T-helper 2 cell treated with Interferon-gamma antibody and Interleukin-4, amounts not matched to agents 5 μg/mL and 100 μg/mL, for 36 hours (primary cell): Measurements from ENCODE around the gene ADCY2.

Experiments used
- DNase-seq: peaks from one replicate; pipeline ENCODE4 v3.0.0; 2021; ENCODE audit warnings: low spot score
- H3K27ac Mint-ChIP-seq: one replicate; pipeline ENCODE4 v1.8.0; 2021; ENCODE audit warnings: mild to moderate bottlenecking, mixed read lengths
- H3K27me3 Mint-ChIP-seq: one replicate; pipeline ENCODE4 v1.8.0; 2021; ENCODE audit warnings: low read depth, mixed read lengths
- H3K36me3 Mint-ChIP-seq: one replicate; pipeline ENCODE4 v1.8.0; 2021; ENCODE audit warnings: low read depth, mixed read lengths
- H3K4me1 Mint-ChIP-seq: one replicate; pipeline ENCODE4 v1.8.0; 2021; ENCODE audit warnings: low read depth, mixed read lengths
- H3K4me3 Mint-ChIP-seq: one replicate; pipeline ENCODE4 v1.8.0; 2022; ENCODE audit warnings: mild to moderate bottlenecking, moderate library complexity, mixed read lengths
- H3K9me3 Mint-ChIP-seq: one replicate; pipeline ENCODE4 v1.8.0; 2021; ENCODE audit warnings: mixed read lengths

ADCY2 gene

GRCh38 chr5:7629561-7629960 is 233.6 kb downstream of the ADCY2 start:
- Mint-ChIP-seq H3K4me1 (no peaks in the 10 kb centered on the region), H3K9me3 (no peaks in the 10 kb centered on the region), H3K27ac (no peak overlapping the region), H3K27me3 (no peaks in the 10 kb centered on the region), H3K36me3 (no peaks in the 10 kb centered on the region), H3K4me3 (no peak overlapping the region)
- no peak for DNase-seq

DNA sequence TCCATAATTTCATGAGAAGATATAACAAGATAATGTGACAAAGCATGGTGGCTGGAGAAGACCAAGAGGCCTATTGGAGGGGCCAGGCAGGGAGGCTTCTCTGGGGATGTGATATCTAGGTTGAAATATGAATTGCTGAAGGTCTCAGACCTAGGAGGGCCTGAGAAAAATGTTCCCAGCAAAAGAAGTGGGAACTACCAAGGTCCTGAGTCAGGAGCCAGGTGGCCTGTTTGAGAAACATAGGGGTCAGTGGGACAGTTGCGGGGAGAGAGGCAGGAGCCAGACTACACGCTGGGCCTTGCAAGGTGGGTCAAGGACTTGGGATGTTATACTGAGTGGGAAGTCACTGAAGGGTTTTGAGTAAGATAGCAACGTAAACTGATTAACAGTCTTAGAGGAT is 238.9 kb downstream of the ADCY2 start:
- Mint-ChIP-seq H3K36me3 (no peaks in the 10 kb centered on the region), H3K4me1 (no peaks in the 10 kb centered on the region), H3K27me3 (no peaks in the 10 kb centered on the region), H3K9me3 (no peaks in the 10 kb centered on the region), H3K27ac (no peak overlapping the region), H3K4me3 (no peak overlapping the region)
- no peak for DNase-seq

DNA sequence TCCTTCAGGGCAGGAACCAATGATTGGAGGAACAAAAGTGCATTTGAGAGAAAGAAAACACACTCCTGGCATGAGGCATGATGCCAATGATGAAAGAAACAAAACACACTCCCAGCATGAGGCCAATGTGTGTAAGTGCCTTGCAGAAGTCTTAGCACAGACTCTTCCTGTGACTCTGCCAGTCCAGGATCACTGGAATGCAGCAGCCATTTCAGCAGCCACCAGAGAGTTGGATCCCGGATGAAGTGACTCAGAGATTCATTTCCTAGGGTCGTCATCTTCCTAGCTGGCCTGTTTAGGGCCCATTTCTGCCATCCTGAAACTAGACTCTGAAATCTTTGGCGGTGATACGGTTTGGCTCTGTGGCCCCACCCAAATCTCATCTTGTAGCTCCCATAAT is 242.5 kb downstream of the ADCY2 start:
- Mint-ChIP-seq H3K36me3 (no peaks in the 10 kb centered on the region), H3K4me3 (no peak overlapping the region), H3K9me3 (no peaks in the 10 kb centered on the region), H3K4me1 (no peaks in the 10 kb centered on the region), H3K27me3 (no peaks in the 10 kb centered on the region), H3K27ac (no peak overlapping the region)
- no peak for DNase-seq

- Mint-ChIP-seq H3K27ac (no peak overlapping the region), H3K9me3 (no peaks in the 10 kb centered on the region), H3K4me3 (no peak overlapping the region), H3K4me1 (no peaks in the 10 kb centered on the region), H3K27me3 (no peaks in the 10 kb centered on the region), H3K36me3 (no peaks in the 10 kb centered on the region)
- DNase-seq, result no peak
These were observed 246.1 kb downstream of the ADCY2 start for GRCh38 chr5:7642029-7642428.

DNA sequence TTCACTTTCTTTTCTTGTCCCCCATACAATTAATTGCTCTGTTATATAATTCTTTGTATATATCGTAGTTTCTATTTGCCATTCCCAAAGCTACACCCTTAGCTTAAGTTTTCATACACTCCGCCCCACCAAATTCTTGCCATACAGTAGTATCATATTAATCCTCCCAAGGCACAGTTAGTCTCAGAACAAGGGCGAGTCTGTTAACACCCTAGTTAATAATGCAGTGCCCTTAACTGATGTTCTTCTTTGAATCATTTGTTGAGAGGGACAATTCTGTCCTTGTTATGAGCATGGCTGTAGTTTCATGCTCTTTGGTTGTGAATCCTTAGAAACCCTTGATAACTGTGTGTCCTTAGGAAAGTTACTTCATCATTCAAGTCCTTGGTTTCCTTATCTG is 248.8 kb downstream of the ADCY2 start:
- Mint-ChIP-seq H3K9me3 (no peaks in the 10 kb centered on the region), H3K27ac (no peak overlapping the region), H3K36me3 (no peaks in the 10 kb centered on the region), H3K4me3 (no peak overlapping the region), H3K4me1 (no peaks in the 10 kb centered on the region), H3K27me3 (no peaks in the 10 kb centered on the region)
- no peak for DNase-seq

DNA sequence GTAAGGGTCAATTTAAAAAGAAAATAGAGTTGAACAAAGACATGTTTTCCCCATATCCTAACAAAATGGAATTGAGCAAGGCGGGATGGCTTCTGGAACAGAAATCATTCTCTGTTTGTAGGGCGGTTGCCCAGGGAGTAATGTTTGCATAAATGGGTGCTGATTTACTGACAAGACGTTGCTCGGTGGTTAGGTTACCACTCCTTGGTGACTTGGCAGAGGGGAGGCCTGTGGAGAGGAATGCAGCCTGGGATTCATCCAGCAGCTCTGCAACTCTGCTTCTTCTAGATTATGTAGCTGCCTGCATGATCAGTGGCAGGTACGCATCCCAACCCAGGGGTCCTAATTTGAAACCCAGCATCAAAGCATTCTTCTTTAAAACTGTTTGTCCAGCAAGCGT is 254.8 kb downstream of the ADCY2 start:
- Mint-ChIP-seq H3K4me1 (no peaks in the 10 kb centered on the region), H3K36me3 (no peaks in the 10 kb centered on the region), H3K4me3 (no peak overlapping the region), H3K27me3 (no peaks in the 10 kb centered on the region), H3K9me3 (no peaks in the 10 kb centered on the region), H3K27ac (no peak overlapping the region)
- no peak for DNase-seq

GRCh38 chr5:7653046-7653445 is 257.1 kb downstream of the ADCY2 start:
- DNase-seq, result no peak
- no peak overlapping the region for H3K4me3 Mint-ChIP-seq
- no peaks in the 10 kb centered on the region for H3K36me3 Mint-ChIP-seq
- no peaks in the 10 kb centered on the region for H3K27me3 Mint-ChIP-seq
- H3K4me1 Mint-ChIP-seq, result no peaks in the 10 kb centered on the region
- no peak overlapping the region for H3K27ac Mint-ChIP-seq
- no peaks in the 10 kb centered on the region for H3K9me3 Mint-ChIP-seq

- no peaks in the 10 kb centered on the region for H3K27me3 Mint-ChIP-seq
- H3K36me3 Mint-ChIP-seq, result no peaks in the 10 kb centered on the region
- no peaks in the 10 kb centered on the region for H3K4me1 Mint-ChIP-seq
- H3K4me3 Mint-ChIP-seq, result no peak overlapping the region
- H3K9me3 Mint-ChIP-seq, result no peaks in the 10 kb centered on the region
- DNase-seq, result no peak
- no peak overlapping the region for H3K27ac Mint-ChIP-seq
These were observed 261.2 kb downstream of the ADCY2 start for GRCh38 chr5:7657153-7657552.

DNA sequence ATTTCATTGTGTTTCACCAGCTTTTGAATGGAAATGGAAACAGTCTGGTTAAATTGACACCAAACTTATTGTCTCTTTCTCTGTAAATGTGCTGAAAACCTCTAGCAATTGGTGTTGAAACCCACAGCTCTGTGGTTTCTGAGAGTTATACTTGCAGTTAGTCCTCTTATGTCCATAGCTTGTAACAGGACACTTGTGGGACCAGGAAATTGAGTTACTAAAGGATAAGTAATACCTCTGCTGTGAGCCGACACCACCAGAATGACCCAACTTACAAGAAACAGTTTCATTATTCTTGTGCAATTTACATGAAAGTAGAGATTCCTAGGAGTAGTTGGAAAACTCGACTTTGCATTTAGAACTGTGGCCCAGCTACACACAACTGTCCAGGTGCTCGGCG is 263.5 kb downstream of the ADCY2 start:
- no peak overlapping the region for H3K4me3 Mint-ChIP-seq
- no peaks in the 10 kb centered on the region for H3K9me3 Mint-ChIP-seq
- no peaks in the 10 kb centered on the region for H3K27me3 Mint-ChIP-seq
- H3K4me1 Mint-ChIP-seq, result no peaks in the 10 kb centered on the region
- H3K36me3 Mint-ChIP-seq, result no peaks in the 10 kb centered on the region
- no peak overlapping the region for H3K27ac Mint-ChIP-seq
- no peak for DNase-seq

DNA sequence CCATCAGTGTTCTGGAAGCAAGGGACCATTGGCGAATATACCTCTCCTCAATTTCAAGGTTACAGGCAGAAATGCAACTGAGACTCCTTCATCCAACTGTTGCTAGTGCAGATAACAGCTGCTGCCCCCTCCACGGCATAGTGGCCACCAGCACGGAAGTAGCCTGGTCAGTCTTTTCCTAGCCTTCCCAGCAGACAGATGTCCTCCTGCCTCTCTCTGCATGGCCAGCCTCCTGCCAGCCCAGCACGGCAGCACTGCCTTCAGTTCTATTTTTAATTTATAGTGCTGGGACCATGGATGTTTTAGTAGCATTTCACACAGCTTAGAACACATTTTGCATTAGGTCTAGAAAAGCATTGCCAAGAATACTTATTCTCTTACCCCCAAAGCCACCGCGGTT is 266.4 kb downstream of the ADCY2 start:
- H3K4me3 Mint-ChIP-seq, result no peak overlapping the region
- H3K36me3 Mint-ChIP-seq, result no peaks in the 10 kb centered on the region
- no peak for DNase-seq
- no peak overlapping the region for H3K27ac Mint-ChIP-seq
- no peaks in the 10 kb centered on the region for H3K4me1 Mint-ChIP-seq
- no peaks in the 10 kb centered on the region for H3K9me3 Mint-ChIP-seq
- no peaks in the 10 kb centered on the region for H3K27me3 Mint-ChIP-seq

- no peaks in the 10 kb centered on the region for H3K36me3 Mint-ChIP-seq
- H3K4me3 Mint-ChIP-seq, result no peak overlapping the region
- DNase-seq, result no peak
- no peaks in the 10 kb centered on the region for H3K4me1 Mint-ChIP-seq
- H3K27ac Mint-ChIP-seq, result no peak overlapping the region
- no peaks in the 10 kb centered on the region for H3K9me3 Mint-ChIP-seq
- no peaks in the 10 kb centered on the region for H3K27me3 Mint-ChIP-seq
These were observed 267.9 kb downstream of the ADCY2 start for GRCh38 chr5:7663808-7664207.

DNA sequence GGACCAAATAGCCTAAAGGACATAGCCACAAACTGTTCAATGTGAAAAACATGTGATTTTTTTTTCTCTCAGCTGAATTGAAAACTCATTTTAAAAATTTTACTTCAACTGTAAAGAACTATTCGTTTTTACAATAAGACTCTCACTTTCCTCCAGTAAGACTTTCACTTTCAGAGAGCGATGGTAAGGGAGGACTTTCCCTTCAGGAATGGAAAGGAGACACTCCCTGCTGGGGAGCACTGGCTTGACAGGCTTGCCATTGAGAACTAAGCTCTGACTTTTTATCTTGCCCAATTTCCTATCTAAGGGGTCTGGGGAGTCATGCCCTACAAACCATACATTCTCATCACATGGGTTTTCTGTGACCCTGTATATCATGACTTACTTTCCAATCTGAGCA is 268.3 kb downstream of the ADCY2 start:
- Mint-ChIP-seq H3K4me1 (no peaks in the 10 kb centered on the region), H3K27me3 (no peaks in the 10 kb centered on the region), H3K9me3 (no peaks in the 10 kb centered on the region)

GRCh38 chr5:7667216-7667767 is 271.4 kb downstream of the ADCY2 start:
- DNase-seq, result no peak
- no peaks in the 10 kb centered on the region for H3K4me1 Mint-ChIP-seq
- no peaks in the 10 kb centered on the region for H3K9me3 Mint-ChIP-seq
- H3K27me3 Mint-ChIP-seq, result no peaks in the 10 kb centered on the region
- H3K4me3 Mint-ChIP-seq, result no peak overlapping the region
- H3K27ac Mint-ChIP-seq, result no peak overlapping the region
- H3K36me3 Mint-ChIP-seq, result no peaks in the 10 kb centered on the region

More for the DNA sequence above, 268.3 kb downstream of the ADCY2 start:
- no peak overlapping the region for H3K4me3 Mint-ChIP-seq
- no peak for DNase-seq
- H3K27ac Mint-ChIP-seq, result no peak overlapping the region
- no peaks in the 10 kb centered on the region for H3K36me3 Mint-ChIP-seq

DNA sequence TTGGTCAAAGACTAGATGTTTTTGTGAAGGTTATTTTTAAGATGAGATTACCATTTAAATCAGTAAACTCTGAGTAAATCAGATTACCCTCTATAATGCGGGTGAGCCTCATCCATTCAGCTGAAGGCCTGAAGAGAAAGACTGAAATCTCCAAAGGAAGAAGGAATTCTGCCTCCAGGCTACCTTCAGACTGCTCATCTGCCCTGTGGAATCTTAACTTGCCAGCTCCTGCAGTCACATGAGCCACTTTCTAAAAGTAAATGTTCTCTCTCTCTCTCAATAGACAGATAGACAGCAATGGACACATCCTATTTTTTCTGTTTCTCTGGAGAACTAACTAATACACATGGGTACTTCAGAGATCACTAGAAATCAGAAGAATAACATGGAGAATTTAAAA is 272.2 kb downstream of the ADCY2 start:
- Mint-ChIP-seq H3K4me3 (no peak overlapping the region), H3K36me3 (no peaks in the 10 kb centered on the region)

GRCh38 chr5:7668627-7669026 is 272.7 kb downstream of the ADCY2 start:
- DNase-seq, result no peak
- Mint-ChIP-seq H3K36me3 (no peaks in the 10 kb centered on the region), H3K27me3 (no peaks in the 10 kb centered on the region), H3K4me1 (no peaks in the 10 kb centered on the region), H3K9me3 (no peaks in the 10 kb centered on the region), H3K4me3 (no peak overlapping the region), H3K27ac (no peak overlapping the region)

More for the DNA sequence above, 272.2 kb downstream of the ADCY2 start:
- Mint-ChIP-seq H3K9me3 (no peaks in the 10 kb centered on the region), H3K27me3 (no peaks in the 10 kb centered on the region), H3K4me1 (no peaks in the 10 kb centered on the region), H3K27ac (no peak overlapping the region)
- no peak for DNase-seq
